ENCODE data around the gene ZBTB5. TPM values are rescaled to one million over a fixed set of nuclear protein-coding genes. Genes with fewer than 3 reads are reported as not detected.
A peak's percentile ranks its signal among the peaks of the same experiment; 100 is the strongest.
"Not testable (repeated sequence)": the region's sequence is repeated elsewhere in the genome, so short reads cannot be mapped to it uniquely, and the experiment has no call there.

ZBTB5 gene
- polyA plus RNA-seq, 2 of the 4 experiments (the other 2 are of a cell fraction): 12.4 to 18.1 TPM

DNA sequence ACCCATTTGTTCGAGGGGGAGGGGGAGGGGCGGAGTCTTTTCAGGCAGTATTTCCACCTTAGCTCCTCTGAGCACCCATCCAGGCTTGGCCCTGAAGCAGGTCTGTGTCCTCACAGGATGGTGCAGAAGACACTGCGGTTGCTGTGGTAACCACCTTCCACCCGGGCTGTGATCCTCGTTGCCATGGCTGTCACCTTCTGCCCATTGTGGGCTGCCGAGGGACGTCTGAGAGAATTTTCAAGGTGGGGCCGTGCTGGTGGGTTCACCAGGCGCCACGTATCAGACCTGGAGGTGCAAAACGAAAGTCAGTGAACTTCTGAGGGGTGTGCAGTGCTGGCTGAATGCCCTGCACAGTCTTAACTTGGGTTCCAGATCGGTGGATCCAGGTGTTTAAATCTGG lies 47.2 kb upstream of the ZBTB5 start:
- TF ChIP-seq, protein P1, sequence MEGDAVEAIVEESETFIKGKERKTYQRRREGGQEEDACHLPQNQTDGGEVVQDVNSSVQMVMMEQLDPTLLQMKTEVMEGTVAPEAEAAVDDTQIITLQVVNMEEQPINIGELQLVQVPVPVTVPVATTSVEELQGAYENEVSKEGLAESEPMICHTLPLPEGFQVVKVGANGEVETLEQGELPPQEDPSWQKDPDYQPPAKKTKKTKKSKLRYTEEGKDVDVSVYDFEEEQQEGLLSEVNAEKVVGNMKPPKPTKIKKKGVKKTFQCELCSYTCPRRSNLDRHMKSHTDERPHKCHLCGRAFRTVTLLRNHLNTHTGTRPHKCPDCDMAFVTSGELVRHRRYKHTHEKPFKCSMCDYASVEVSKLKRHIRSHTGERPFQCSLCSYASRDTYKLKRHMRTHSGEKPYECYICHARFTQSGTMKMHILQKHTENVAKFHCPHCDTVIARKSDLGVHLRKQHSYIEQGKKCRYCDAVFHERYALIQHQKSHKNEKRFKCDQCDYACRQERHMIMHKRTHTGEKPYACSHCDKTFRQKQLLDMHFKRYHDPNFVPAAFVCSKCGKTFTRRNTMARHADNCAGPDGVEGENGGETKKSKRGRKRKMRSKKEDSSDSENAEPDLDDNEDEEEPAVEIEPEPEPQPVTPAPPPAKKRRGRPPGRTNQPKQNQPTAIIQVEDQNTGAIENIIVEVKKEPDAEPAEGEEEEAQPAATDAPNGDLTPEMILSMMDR (IDR thresholded peaks at IDR 0.05): no peak
- no peak for TF ChIP-seq CBX2 (IDR thresholded peaks at IDR 0.05; ENCODE audit: borderline replicate concordance, low read depth)
- Histone ChIP-seq H3K4me1 (no peaks in the 10 kb centered on the region), H3K9me3 (no peaks in the 10 kb centered on the region), H3K27ac (no peak overlapping the region), H3K4me3 (no peak overlapping the region), H3K4me2 (no peak overlapping the region)
- no peak for FAIRE-seq
- ChIA-PET CTCF (no interaction called here), POLR2A (no interaction called here)
- no peak for ATAC-seq
- DNase-seq (ENCODE audit: low read depth in 1 of 2, low spot score in 1 of 2): no peak
- WGBS (ENCODE audit: missing lambda C conversion rate): 79% methylated on average over 11 of the region's 12 CpGs

DNA sequence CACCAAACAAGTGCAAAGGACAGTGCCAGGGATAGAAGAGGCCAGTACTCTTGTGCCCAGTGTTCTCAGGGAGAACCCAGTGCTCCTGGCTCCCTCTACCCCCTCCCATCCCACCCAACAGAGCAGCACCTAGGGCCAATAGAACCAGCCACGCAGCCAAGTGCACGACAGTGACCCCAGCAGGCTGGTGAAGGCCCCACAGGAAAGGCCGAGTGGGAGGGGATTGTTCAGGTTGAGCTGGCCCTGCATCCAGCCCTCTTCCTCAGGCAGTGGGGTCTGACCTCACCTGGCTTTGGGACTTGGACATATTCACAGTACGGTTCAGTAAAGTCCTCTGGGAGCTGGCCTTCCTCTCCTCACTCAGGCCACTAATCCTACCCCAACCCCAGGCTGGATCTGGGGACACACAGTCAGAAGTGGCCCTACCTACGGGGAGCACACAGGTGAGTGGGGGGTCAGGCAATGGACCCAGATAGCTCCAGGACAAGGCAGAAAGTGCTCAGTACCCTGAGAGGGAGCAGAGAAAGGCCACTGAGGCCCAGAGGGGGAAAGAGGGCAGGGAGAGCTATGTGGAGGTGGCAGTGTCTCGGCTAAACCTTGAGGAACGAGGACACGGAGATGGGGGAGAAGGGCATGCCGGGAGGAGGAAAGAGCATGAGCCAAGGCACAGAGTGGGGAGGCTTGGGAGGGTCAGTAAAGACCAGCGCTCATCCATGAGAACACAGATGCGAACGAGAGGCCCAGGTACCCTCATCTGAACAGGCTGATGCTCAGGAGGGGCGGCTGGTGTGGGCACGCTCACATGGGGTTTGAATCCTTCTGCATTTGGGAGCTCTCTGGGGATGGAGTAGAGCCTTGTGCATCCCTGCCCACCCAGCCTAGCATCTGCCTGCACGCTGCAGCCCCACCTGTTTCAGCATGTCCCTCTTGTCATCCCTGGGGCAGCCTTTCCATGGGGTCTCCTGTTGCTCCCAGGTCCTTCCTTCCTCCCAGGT lies 46.1 kb upstream of the ZBTB5 start:
- Histone ChIP-seq H3K4me1 (no peaks in the 10 kb centered on the region), H3K27ac (no peak overlapping the region), H3K4me2 (no peak overlapping the region), H3K4me3 (no peak overlapping the region), H3K9me3 (no peaks in the 10 kb centered on the region)
- DNase-seq (ENCODE audit: low read depth in 1 of 2, low spot score in 1 of 2) (peak in 1 of 2 experiments; percentile 26), FAIRE-seq (no peak), ATAC-seq (peak; percentile 17 to 76; a peak in 4 of 6 replicates)
- WGBS (ENCODE audit: missing lambda C conversion rate): 85% methylated on average over 14 of the region's 15 CpGs
- ChIA-PET CTCF (no interaction called here), POLR2A (no interaction called here)
- TF ChIP-seq CHD4 (IDR thresholded peaks at IDR 0.05; ENCODE audit: borderline replicate concordance): no peak
- TF ChIP-seq RAD21 (conservative IDR thresholded peaks at IDR 0.05 in 1 of 2, IDR thresholded peaks at IDR 0.05 in 1 of 2): peak in 1 of 2 experiments; percentile 13; a peak in 1 of 5 replicates

DNA sequence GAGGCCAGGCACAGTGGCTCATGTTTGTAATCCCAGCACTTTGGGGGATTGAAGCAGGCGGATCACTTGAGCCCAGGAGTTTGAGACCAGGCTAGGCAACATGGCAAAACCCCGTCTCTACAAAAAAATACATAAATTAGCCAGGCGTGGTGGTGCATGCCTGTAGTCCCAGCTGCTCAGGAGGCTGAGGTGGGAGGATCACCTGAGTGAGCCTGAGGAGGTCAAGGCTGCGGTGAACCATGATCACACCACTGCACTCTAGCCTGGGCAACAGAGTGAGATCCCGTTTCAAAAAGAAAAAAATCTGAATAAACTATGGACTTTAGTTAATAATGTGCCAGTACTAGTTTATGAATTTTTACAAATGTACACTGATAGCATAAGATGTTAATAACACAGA lies 44.8 kb upstream of the ZBTB5 start:
- WGBS (ENCODE audit: missing lambda C conversion rate): 88% methylated on average over 5 of the region's 5 CpGs
- ATAC-seq; FAIRE-seq; H3K4me2 ChIP-seq; DNase-seq (ENCODE audit: low read depth in 1 of 2, low spot score in 1 of 2); POLR2A ChIA-PET; H3K4me1 ChIP-seq; H3K4me3 ChIP-seq; H3K9me3 ChIP-seq; H3K27ac ChIP-seq: not testable (repeated sequence)
- CTCF ChIA-PET: interaction anchor here (2.2 to 3.3 kb wide), 2 partner anchors 12 to 15 kb away, joined by 5 to 14 read pairs; no protein-coding TSS in a partner anchor

DNA sequence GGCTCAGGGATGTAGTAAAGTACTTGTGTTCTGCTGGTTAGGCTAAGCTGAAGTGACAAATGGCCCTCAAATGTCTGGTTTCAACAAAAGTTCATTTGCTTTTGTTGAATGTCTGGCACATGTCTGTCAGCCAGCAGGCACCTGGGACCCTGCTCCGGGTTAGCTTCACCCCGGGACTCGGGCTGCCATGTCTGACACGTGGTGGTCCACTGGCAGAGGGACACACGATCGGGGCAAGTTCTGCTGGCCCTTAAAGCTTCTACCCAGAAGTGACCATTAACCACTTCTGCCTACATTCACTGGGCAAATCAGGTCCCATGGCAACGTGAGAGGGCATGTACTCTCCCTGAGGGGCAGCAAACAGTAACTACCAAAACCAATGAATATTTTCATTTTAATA lies 44.3 kb upstream of the ZBTB5 start:
- no peak overlapping the region for H3K27ac ChIP-seq
- ATAC-seq: no peak
- no peak for DNase-seq (ENCODE audit: low read depth in 1 of 2, low spot score in 1 of 2)
- TF ChIP-seq JUNB (IDR thresholded peaks at IDR 0.05) (no peak), BHLHE40 (IDR thresholded peaks at IDR 0.05; ENCODE audit: low read depth, low read length) (no peak), MAZ (IDR thresholded peaks at IDR 0.05; ENCODE audit: borderline replicate concordance, low read depth, low read length) (no peak)
- H3K4me2 ChIP-seq: no peak overlapping the region
- 96% methylated on average over 7 of the region's 7 CpGs for WGBS (ENCODE audit: missing lambda C conversion rate)
- POLR2A ChIA-PET: no interaction called here
- no peaks in the 10 kb centered on the region for H3K9me3 ChIP-seq
- CTCF ChIA-PET: interaction anchor here (0.6 to 3.3 kb wide), 6 partner anchors 8 to 28 kb away, joined by 3 to 14 read pairs (median 5); no protein-coding TSS in a partner anchor
- FAIRE-seq: no peak
- H3K4me3 ChIP-seq: no peak overlapping the region
- no peaks in the 10 kb centered on the region for H3K4me1 ChIP-seq

DNA sequence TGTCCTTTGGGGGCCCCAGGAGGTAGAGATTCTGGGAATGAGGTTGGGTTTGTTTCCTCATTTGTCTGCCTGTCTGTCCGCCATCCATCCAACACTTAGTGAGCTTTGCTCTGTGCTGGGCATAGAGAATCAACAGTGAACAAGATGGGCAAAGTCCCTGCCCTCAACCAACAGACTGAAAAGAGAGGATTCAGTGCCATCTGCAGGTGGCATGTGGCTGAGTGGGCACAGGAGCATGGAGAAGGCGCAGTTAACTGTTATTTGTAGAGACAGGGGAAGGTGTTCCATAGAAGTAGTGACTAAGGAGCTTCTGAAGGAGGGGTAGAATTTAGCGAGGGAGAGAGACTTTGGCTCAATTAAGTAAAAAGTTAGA lies 43.6 kb upstream of the ZBTB5 start:
- Histone ChIP-seq H3K4me1 (no peaks in the 10 kb centered on the region), H3K9me3 (no peaks in the 10 kb centered on the region), H3K4me2 (no peak overlapping the region), H3K4me3 (no peak overlapping the region), H3K27ac (no peak overlapping the region)
- DNase-seq (ENCODE audit: low read depth in 1 of 2, low spot score in 1 of 2) (no peak), ATAC-seq (peak; percentile 37 to 52; a peak in 3 of 6 replicates), FAIRE-seq (no peak)
- CTCF ChIA-PET: interaction anchor here (0.6 to 3.3 kb wide), 7 partner anchors 9 to 94 kb away, joined by 3 to 14 read pairs (median 5); no protein-coding TSS in a partner anchor
- TF ChIP-seq BHLHE40 (IDR thresholded peaks at IDR 0.05; ENCODE audit: low read depth, low read length) (no peak), FOXS1 (CRISPR knock-in tag; IDR thresholded peaks at IDR 0.05) (no peak), RAD21 (conservative IDR thresholded peaks at IDR 0.05 in 1 of 2, IDR thresholded peaks at IDR 0.05 in 1 of 2) (peak; percentile 29 to 45; a peak in 3 of 5 replicates), MAFK (IDR thresholded peaks at IDR 0.05; ENCODE audit: partially characterized antibody) (no peak), POLR2AphosphoS2 (conservative IDR thresholded peaks at IDR 0.05; ENCODE audit: low read length) (no peak), SMC3 (IDR thresholded peaks at IDR 0.05) (0 out of 3 replicates have a peak, but pooled peaks have one; percentile 13), JUN (IDR thresholded peaks at IDR 0.05) (no peak), CBX2 (IDR thresholded peaks at IDR 0.05; ENCODE audit: borderline replicate concordance, low read depth) (no peak), ZSCAN20 (CRISPR knock-in tag; IDR thresholded peaks at IDR 0.05) (no peak), ZC3H11A (IDR thresholded peaks at IDR 0.05) (no peak)
- TF ChIP-seq, protein P2, sequence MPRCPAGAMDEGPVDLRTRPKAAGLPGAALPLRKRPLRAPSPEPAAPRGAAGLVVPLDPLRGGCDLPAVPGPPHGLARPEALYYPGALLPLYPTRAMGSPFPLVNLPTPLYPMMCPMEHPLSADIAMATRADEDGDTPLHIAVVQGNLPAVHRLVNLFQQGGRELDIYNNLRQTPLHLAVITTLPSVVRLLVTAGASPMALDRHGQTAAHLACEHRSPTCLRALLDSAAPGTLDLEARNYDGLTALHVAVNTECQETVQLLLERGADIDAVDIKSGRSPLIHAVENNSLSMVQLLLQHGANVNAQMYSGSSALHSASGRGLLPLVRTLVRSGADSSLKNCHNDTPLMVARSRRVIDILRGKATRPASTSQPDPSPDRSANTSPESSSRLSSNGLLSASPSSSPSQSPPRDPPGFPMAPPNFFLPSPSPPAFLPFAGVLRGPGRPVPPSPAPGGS (IDR thresholded peaks at IDR 0.05): no peak
- TF ChIP-seq, protein P1 (IDR thresholded peaks at IDR 0.05): peak; percentile 20; the same call in 1 of the 3 replicates
- POLR2A ChIA-PET: no interaction called here
- WGBS (ENCODE audit: missing lambda C conversion rate): 87% methylated on average over 3 of the region's 3 CpGs

Measured in A549 (cell line).